ENCODE measurements around the gene STK32B. TPM values are rescaled to one million over a fixed set of nuclear protein-coding genes. Genes with fewer than 3 reads are reported as not detected.

Gene STK32B
- total RNA-seq, 2 experiments from 2014 or later, result not detected

- no peaks in the 10 kb centered on the region for H3K9me3 Mint-ChIP-seq
- H3K27me3 Mint-ChIP-seq, result peaks cover 5% of the 10 kb centered on the region
- H3K27ac Mint-ChIP-seq, result no peak overlapping the region
- H3K4me3 Mint-ChIP-seq, result no peak overlapping the region
- no peaks in the 10 kb centered on the region for H3K4me1 Mint-ChIP-seq
- DNase-seq, result no peak
- H3K36me3 Mint-ChIP-seq, result no peaks in the 10 kb centered on the region
Measured at GRCh38 chr4:5355846-5356245, 304.6 kb downstream of the STK32B start.

- H3K27ac Mint-ChIP-seq, result no peak overlapping the region
Measured at GRCh38 chr4:5357870-5358269, 306.6 kb downstream of the STK32B start.

GRCh38 chr4:5361968-5362367 lies 310.7 kb downstream of the STK32B start:
- DNase-seq, result no peak
- Mint-ChIP-seq H3K9me3 (no peaks in the 10 kb centered on the region), H3K36me3 (no peaks in the 10 kb centered on the region), H3K27me3 (no peaks in the 10 kb centered on the region), H3K4me3 (no peak overlapping the region), H3K4me1 (no peaks in the 10 kb centered on the region), H3K27ac (no peak overlapping the region)

More at GRCh38 chr4:5357870-5358269, 306.6 kb downstream of the STK32B start:
- H3K27me3 Mint-ChIP-seq, result no peaks in the 10 kb centered on the region
- no peaks in the 10 kb centered on the region for H3K9me3 Mint-ChIP-seq
- H3K36me3 Mint-ChIP-seq, result no peaks in the 10 kb centered on the region
- no peak overlapping the region for H3K4me3 Mint-ChIP-seq
- H3K4me1 Mint-ChIP-seq, result no peaks in the 10 kb centered on the region
- DNase-seq, result no peak

GRCh38 chr4:5364406-5364805 lies 313.1 kb downstream of the STK32B start:
- H3K4me3 Mint-ChIP-seq, result no peak overlapping the region

GRCh38 chr4:5365071-5366008 lies 314.1 kb downstream of the STK32B start:
- no peak for DNase-seq
- no peaks in the 10 kb centered on the region for H3K4me1 Mint-ChIP-seq
- H3K9me3 Mint-ChIP-seq, result no peaks in the 10 kb centered on the region
- no peak overlapping the region for H3K27ac Mint-ChIP-seq
- H3K27me3 Mint-ChIP-seq, result no peaks in the 10 kb centered on the region
- no peaks in the 10 kb centered on the region for H3K36me3 Mint-ChIP-seq
- H3K4me3 Mint-ChIP-seq, result no peak overlapping the region

More at GRCh38 chr4:5364406-5364805, 313.1 kb downstream of the STK32B start:
- Mint-ChIP-seq H3K36me3 (no peaks in the 10 kb centered on the region), H3K27ac (no peak overlapping the region), H3K9me3 (no peaks in the 10 kb centered on the region), H3K4me1 (no peaks in the 10 kb centered on the region), H3K27me3 (no peaks in the 10 kb centered on the region)
- DNase-seq, result no peak

- Mint-ChIP-seq H3K36me3 (no peaks in the 10 kb centered on the region), H3K4me1 (no peaks in the 10 kb centered on the region), H3K9me3 (no peaks in the 10 kb centered on the region), H3K27me3 (no peaks in the 10 kb centered on the region), H3K27ac (no peak overlapping the region), H3K4me3 (no peak overlapping the region)
- no peak for DNase-seq
Measured at GRCh38 chr4:5366009-5366386, 314.7 kb downstream of the STK32B start.

- no peak for DNase-seq
- Mint-ChIP-seq H3K36me3 (no peaks in the 10 kb centered on the region), H3K9me3 (no peaks in the 10 kb centered on the region)
Measured at GRCh38 chr4:5366421-5366820, 315.1 kb downstream of the STK32B start.

GRCh38 chr4:5368426-5368825 lies 317.1 kb downstream of the STK32B start:
- Mint-ChIP-seq H3K36me3 (no peaks in the 10 kb centered on the region), H3K27ac (no peak overlapping the region), H3K4me3 (no peak overlapping the region), H3K4me1 (no peaks in the 10 kb centered on the region), H3K27me3 (no peaks in the 10 kb centered on the region), H3K9me3 (no peaks in the 10 kb centered on the region)
- no peak for DNase-seq

More at GRCh38 chr4:5366421-5366820, 315.1 kb downstream of the STK32B start:
- H3K27ac Mint-ChIP-seq, result no peak overlapping the region
- H3K4me3 Mint-ChIP-seq, result no peak overlapping the region
- no peaks in the 10 kb centered on the region for H3K27me3 Mint-ChIP-seq
- H3K4me1 Mint-ChIP-seq, result no peaks in the 10 kb centered on the region

GRCh38 chr4:5370286-5370685 lies 319.0 kb downstream of the STK32B start:
- Mint-ChIP-seq H3K4me1 (no peaks in the 10 kb centered on the region), H3K27ac (no peak overlapping the region), H3K4me3 (no peak overlapping the region), H3K36me3 (no peaks in the 10 kb centered on the region), H3K27me3 (no peaks in the 10 kb centered on the region), H3K9me3 (peaks cover 4% of the 10 kb centered on the region)
- DNase-seq, result no peak

GRCh38 chr4:5371415-5372190 lies 320.3 kb downstream of the STK32B start:
- H3K27ac Mint-ChIP-seq, result no peak overlapping the region
- peaks cover 4% of the 10 kb centered on the region for H3K9me3 Mint-ChIP-seq
- H3K4me1 Mint-ChIP-seq, result no peaks in the 10 kb centered on the region
- H3K36me3 Mint-ChIP-seq, result no peaks in the 10 kb centered on the region
- H3K4me3 Mint-ChIP-seq, result no peak overlapping the region
- DNase-seq, result no peak
- H3K27me3 Mint-ChIP-seq, result no peaks in the 10 kb centered on the region

GRCh38 chr4:5372198-5372597 lies 320.9 kb downstream of the STK32B start:
- H3K27me3 Mint-ChIP-seq, result no peaks in the 10 kb centered on the region
- H3K4me1 Mint-ChIP-seq, result no peaks in the 10 kb centered on the region
- peaks cover 8% of the 10 kb centered on the region for H3K9me3 Mint-ChIP-seq
- no peak for DNase-seq
- no peak overlapping the region for H3K27ac Mint-ChIP-seq
- no peaks in the 10 kb centered on the region for H3K36me3 Mint-ChIP-seq
- H3K4me3 Mint-ChIP-seq, result no peak overlapping the region

- no peaks in the 10 kb centered on the region for H3K36me3 Mint-ChIP-seq
- H3K27ac Mint-ChIP-seq, result no peak overlapping the region
- peaks cover 12% of the 10 kb centered on the region for H3K9me3 Mint-ChIP-seq
- H3K27me3 Mint-ChIP-seq, result no peaks in the 10 kb centered on the region
- no peak for DNase-seq
- no peak overlapping the region for H3K4me3 Mint-ChIP-seq
- no peaks in the 10 kb centered on the region for H3K4me1 Mint-ChIP-seq
Measured at GRCh38 chr4:5373327-5373726, 322.0 kb downstream of the STK32B start.

GRCh38 chr4:5374592-5374991 lies 323.3 kb downstream of the STK32B start:
- Mint-ChIP-seq H3K36me3 (no peaks in the 10 kb centered on the region), H3K27me3 (no peaks in the 10 kb centered on the region), H3K27ac (no peak overlapping the region), H3K4me3 (no peak overlapping the region), H3K4me1 (no peaks in the 10 kb centered on the region), H3K9me3 (peaks cover 12% of the 10 kb centered on the region)
- DNase-seq, result no peak

- Mint-ChIP-seq H3K27ac (no peak overlapping the region), H3K36me3 (no peaks in the 10 kb centered on the region), H3K27me3 (no peaks in the 10 kb centered on the region), H3K4me3 (no peak overlapping the region), H3K9me3 (peaks cover 12% of the 10 kb centered on the region), H3K4me1 (no peaks in the 10 kb centered on the region)
- DNase-seq, result no peak
Measured at GRCh38 chr4:5374994-5375393, 323.7 kb downstream of the STK32B start.

GRCh38 chr4:5376015-5376414 lies 324.7 kb downstream of the STK32B start:
- H3K9me3 Mint-ChIP-seq, result peaks cover 12% of the 10 kb centered on the region
- H3K36me3 Mint-ChIP-seq, result no peaks in the 10 kb centered on the region
- H3K4me1 Mint-ChIP-seq, result no peaks in the 10 kb centered on the region
- no peak overlapping the region for H3K27ac Mint-ChIP-seq
- no peaks in the 10 kb centered on the region for H3K27me3 Mint-ChIP-seq
- no peak for DNase-seq
- no peak overlapping the region for H3K4me3 Mint-ChIP-seq

Data from activated naive CD8-positive, alpha-beta T cell treated with anti-CD3 and anti-CD28 coated beads for 36 hours (primary cell).